ENCODE data around the gene PLEKHG3.

PLEKHG3 gene

GRCh38 chr14:64770751-64771150 lies 66.5 kb downstream of the PLEKHG3 start:
- H3K27ac ChIP-seq, result no peak overlapping the region
- TF ChIP-seq, protein P1, sequence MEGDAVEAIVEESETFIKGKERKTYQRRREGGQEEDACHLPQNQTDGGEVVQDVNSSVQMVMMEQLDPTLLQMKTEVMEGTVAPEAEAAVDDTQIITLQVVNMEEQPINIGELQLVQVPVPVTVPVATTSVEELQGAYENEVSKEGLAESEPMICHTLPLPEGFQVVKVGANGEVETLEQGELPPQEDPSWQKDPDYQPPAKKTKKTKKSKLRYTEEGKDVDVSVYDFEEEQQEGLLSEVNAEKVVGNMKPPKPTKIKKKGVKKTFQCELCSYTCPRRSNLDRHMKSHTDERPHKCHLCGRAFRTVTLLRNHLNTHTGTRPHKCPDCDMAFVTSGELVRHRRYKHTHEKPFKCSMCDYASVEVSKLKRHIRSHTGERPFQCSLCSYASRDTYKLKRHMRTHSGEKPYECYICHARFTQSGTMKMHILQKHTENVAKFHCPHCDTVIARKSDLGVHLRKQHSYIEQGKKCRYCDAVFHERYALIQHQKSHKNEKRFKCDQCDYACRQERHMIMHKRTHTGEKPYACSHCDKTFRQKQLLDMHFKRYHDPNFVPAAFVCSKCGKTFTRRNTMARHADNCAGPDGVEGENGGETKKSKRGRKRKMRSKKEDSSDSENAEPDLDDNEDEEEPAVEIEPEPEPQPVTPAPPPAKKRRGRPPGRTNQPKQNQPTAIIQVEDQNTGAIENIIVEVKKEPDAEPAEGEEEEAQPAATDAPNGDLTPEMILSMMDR (IDR thresholded peaks at IDR 0.05), result no peak
- TF ChIP-seq ZFX (IDR thresholded peaks at IDR 0.05; ENCODE audit: borderline replicate concordance), result no peak

DNA sequence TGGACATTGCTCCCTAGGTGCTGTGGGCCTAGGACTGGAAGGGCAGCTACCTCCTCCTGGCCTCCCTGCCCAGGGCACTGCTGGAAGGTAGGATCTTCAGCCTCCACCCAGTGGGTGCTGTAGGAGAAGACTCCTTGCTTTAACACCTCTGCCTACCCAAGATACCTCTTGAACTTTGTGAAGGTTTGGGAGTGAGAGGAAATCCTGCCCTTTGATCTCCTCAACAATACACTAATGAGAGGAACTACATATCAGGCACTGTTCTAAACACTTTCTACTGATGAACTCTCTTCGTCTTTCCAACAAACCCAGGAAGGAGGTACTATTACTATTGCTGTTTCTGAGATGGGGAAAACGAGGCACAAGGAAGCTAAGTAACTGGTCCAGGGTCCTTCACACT lies 66.9 kb downstream of the PLEKHG3 start:
- H3K27ac ChIP-seq, result no peak overlapping the region
- TF ChIP-seq, protein P1 (IDR thresholded peaks at IDR 0.05), result no peak
- no peak for TF ChIP-seq ZFX (IDR thresholded peaks at IDR 0.05; ENCODE audit: borderline replicate concordance)

DNA sequence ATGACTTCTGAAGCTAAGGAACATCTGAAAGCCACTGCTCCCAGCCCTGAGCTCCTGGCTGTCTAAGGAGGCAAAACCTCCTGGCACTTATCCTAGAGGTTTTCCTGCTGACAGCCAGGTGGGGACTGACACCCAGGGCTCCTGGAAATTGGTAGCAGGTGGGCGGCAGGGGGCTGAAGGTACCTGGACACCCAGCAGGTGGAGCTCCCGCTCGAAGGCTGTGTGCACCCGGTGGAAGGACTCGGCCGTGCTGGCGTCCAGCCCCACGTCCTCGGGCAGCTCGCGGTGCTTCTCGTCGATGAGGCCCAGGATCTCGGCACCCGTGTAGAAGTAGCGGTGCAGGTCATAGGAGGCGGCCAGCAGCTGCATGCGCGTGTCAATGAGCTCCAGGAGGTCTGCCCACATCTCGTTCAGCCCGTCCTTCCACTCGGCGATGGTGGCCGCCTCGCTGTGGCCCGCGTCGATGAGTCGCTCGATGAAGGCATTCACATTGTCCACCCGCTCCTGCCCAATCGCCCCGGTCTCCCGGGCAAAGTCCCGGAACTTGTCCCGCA lies 68.2 kb downstream of the PLEKHG3 start:
- TF ChIP-seq, protein P1 (IDR thresholded peaks at IDR 0.05), result peak; percentile 68
- TF ChIP-seq ZFX (IDR thresholded peaks at IDR 0.05; ENCODE audit: borderline replicate concordance), result no peak
- H3K27ac ChIP-seq, result no peak overlapping the region

DNA sequence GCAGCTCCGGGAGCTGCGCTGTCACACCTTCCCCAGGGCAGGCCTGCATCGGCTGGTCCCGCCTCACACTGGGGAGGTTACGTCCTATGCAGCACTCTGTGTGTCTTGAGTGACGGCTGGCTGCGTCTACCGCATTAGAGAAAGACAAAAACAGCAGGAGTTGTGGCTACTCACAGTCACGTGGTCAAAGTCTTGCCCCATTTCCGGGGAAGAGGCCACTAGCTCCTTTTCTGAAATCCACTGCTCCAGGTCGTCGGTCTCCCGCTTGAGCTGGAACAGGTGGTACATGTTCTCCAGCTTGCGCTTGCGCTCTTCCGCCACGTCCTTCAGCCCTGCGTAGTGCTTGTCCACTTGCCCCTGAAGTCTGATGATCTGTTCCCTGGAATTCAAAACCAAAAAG lies 68.8 kb downstream of the PLEKHG3 start:
- TF ChIP-seq, protein P1 (IDR thresholded peaks at IDR 0.05), result no peak
- no peak for TF ChIP-seq ZFX (IDR thresholded peaks at IDR 0.05; ENCODE audit: borderline replicate concordance)
- H3K27ac ChIP-seq, result no peak overlapping the region

DNA sequence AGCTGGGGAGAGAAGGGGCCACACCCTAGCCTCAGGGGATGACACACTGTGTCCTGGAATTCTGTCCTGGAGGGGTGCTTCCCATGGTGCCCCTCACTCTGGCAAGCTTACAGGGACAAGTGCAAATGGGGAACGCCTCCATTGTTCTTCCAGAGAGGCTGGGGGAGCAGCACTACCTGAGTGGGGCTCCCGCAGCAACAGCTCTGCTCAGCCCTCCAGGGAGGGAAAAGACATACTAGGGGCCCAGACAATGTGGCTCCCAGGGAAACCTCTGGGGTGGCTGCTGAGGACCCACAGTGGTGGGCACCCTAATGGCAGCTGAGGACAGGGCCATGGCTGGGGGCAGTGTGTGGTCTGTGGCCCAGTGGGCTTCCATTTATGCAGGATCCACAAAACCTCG lies 69.4 kb downstream of the PLEKHG3 start:
- H3K27ac ChIP-seq, result no peak overlapping the region
- TF ChIP-seq, protein P1 (IDR thresholded peaks at IDR 0.05), result no peak
- TF ChIP-seq ZFX (IDR thresholded peaks at IDR 0.05; ENCODE audit: borderline replicate concordance), result no peak

- no peak overlapping the region for H3K27ac ChIP-seq
- no peak for TF ChIP-seq ZFX (IDR thresholded peaks at IDR 0.05; ENCODE audit: borderline replicate concordance)
- TF ChIP-seq, protein P1 (IDR thresholded peaks at IDR 0.05), result no peak
Observed at GRCh38 chr14:64774272-64774671, 70.0 kb downstream of the PLEKHG3 start.

DNA sequence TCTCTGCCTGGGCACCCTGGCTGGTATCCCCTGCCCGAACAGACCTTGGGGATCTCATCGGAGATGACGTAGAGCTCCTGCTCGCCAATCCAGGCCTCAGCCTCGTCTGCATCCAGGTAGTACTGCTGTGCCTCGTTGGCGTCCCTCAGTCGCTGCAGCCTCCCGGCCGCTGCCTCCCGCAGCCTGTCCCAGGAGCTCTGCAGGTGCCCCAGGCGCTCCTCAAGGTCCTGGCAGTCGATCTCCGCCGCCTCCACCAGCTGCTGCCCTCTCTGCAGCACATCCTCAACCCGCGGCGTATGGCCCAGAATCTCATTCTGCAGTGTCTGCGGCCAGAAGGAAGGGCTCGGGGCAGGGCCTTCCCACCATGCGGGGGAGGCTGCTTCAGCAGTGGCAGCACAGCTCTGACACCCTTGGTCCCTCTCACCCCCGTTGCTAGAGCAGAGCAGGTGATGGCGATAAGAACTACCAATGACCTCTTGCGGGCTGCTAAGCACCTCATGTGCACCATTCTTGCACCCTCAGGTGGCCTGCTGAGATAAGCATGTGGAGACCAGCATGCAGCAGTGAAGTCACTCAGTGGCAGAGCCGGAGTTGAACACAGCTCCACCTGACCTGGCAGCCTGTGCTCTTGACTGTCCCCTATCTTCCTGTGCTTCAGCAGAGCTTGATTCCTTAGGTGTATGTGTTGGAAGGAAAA lies 71.0 kb downstream of the PLEKHG3 start:
- TF ChIP-seq, protein P1 (IDR thresholded peaks at IDR 0.05), result no peak
- no peak for TF ChIP-seq ZFX (IDR thresholded peaks at IDR 0.05; ENCODE audit: borderline replicate concordance)
- H3K27ac ChIP-seq, result no peak overlapping the region

All from 22Rv1 (cell line).